Islet of Langerhans (tissue), 1 donor: ENCODE results near the gene KRTAP1-4.
"Not testable (repeated sequence)": the region's sequence is repeated elsewhere in the genome, so short reads cannot be mapped to it uniquely, and the experiment has no call there.

Source experiments
- FAIRE-seq: peaks from one replicate; lab custom pipeline; 2011; peaks lifted over from hg19 to GRCh38; lab: Jason Lieb, UNC

Gene KRTAP1-4

GRCh38 chr17:41029633-41030245 is at the start of gene KRTAP1-4:
Gene KRTAP1-4 (minus strand): TSS chr17:41030195. CDS start chr17:41030078, 117 bp downstream.
- no peak for FAIRE-seq

DNA sequence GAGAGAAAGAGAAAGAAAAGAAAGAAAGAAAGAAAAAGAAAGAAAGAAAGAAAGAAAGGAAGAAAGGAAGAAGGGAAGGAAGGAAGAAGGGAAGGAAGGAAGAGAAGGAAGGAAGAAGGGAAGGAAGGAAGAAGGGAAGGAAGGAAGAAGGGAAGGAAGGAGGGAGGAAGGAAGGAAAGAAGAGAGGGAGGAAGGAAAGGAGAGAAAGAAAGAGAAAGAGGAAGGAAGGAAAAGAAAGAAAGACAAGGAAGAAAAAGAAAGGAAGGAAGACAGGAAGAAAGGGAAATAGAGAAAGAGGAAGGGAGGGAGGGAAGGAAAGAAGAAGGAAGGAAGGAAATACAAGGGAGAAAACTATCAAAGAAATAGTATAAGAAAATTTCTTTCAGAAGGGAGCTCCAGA is 46.8 kb upstream of the KRTAP1-4 start:
- FAIRE-seq = no peak

GRCh38 chr17:41073676-41074075 is 43.7 kb upstream of the KRTAP1-4 start:
- FAIRE-seq = no peak

DNA sequence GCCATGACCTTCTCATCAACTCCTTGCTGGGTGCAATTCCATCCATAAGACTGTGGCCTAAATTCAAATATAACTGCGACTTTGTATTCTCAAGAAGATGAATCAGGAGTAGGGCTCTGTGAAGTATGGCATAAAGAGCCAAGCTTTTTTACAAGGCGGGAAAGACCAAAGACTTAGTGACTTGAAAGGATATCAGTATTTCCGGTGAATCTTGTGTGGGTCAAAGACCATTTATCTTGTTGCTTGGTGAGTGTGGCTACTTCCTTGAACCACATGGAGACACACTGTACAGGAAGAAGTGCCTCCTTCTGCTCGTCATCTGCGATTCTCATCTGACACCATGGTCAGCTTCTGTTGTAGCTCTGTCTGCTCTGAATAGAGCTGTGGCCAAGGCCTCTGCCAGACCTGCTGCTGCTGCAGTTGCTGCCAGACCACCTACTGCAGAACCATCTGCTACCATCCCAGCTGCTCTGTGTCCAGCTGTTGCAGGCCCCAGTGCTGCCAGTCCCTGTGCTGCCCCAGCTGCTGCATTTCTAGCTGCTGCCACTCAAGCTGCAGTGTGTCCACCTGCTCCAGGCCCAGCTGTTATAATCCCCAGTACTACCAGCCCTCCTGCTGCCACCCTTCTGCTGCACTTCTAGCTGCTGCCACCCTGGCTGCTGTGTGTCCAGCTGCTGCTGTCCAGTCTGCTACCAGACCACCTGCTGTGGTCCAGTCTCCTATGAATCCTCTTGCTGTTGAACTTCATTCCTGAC is 41.8 kb upstream of the KRTAP1-4 start:
- FAIRE-seq = no peak

GRCh38 chr17:41069031-41069430 is 39.0 kb upstream of the KRTAP1-4 start:
- FAIRE-seq = no peak

GRCh38 chr17:41067281-41067680 is 37.3 kb upstream of the KRTAP1-4 start:
- FAIRE-seq = no peak

DNA sequence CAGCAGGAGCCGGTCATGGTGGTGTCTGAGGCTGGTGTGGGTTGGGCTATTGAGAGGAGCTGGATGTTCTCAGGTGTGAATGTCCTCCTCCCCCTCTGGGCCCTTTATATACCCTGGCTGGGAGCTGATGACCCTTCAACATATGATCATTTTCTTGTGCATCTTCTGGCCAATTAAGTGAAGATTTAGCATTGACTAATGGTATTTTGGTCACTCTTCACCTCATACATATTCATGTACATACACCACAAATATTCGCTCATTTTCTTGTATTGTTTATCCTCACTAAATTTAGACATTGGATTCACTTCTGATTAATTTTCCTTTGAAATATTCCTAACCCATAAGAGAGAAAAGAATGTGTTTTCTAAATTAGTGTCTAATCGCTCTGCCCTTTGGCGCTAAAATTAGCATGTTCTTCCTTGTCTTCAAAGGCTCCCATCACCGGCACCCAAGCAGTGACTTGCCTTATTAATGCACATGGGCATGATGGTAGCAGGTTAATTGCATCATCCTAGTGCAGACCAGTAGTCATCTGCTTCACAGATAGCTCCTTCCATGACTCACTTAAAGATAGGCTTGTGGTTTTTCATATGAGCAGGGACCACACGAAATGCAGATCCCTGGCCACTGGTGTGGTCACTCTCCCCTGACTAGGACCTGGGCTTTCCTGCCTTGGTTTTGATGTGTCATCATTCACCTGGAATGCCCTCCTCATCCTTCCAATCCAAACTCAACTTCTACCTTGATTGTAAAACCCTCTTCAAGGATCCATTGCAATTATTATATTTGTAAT is 36.0 kb upstream of the KRTAP1-4 start, which contains the start of gene KRTAP2-4:
TSS of gene KRTAP2-4 (minus strand) at position 51 of the 796 bp plus-strand sequence. CDS start at position 17, 34 bp downstream.
- FAIRE-seq = no peak

DNA sequence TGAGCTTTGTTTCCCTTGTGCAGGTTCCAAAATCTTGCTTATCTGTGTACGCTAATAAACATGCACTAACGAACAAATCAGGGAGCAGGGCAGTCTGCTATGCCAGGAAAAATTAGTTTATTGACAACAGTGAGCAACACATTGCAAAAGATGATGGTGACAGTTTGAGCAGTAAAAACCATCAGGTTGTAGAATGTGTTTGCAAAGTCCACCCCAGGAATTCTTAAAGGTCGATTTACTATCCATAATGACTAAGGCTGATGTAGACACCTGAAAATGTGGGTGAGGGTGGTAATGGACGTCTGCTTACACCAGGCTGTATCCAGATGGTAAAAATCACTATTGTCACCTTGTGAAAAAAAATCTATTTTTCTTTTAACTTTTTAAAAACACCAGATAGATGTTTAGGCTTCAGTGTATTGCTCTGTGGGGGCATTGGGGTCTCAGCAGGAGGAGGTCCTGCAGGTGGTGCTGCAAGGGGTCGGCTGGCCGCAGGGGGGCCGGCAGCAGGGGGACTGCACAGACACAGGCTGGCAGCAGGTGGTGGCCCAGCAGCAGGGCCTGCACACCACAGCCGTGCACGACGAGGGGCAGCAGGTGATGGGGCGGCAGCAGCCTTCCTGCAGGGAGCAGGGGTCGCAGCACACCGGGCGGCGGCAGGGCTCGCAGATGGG is 35.2 kb upstream of the KRTAP1-4 start:
- FAIRE-seq = not testable (repeated sequence)

DNA sequence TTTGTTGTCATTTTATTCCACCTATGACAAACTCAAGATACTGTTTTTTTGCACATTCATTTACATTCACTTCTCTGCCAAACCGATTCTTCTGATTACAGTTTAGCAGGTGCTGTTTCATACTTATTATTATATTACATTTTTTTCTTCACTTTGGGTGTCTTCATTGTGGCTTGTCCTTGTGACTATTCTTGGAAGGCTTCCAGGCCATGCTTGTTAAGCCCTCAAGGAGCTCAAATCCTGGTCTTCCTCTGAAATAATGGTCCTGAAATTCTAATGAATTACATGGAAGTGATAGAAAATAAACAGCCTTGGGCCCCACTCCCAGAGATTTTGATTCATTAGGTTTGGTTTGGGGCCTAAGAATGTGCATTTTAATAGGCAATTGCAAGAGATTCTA is 34.3 kb upstream of the KRTAP1-4 start:
- FAIRE-seq = no peak

- no peak for FAIRE-seq
Measured at GRCh38 chr17:41063449-41063848, 33.5 kb upstream of the KRTAP1-4 start.

DNA sequence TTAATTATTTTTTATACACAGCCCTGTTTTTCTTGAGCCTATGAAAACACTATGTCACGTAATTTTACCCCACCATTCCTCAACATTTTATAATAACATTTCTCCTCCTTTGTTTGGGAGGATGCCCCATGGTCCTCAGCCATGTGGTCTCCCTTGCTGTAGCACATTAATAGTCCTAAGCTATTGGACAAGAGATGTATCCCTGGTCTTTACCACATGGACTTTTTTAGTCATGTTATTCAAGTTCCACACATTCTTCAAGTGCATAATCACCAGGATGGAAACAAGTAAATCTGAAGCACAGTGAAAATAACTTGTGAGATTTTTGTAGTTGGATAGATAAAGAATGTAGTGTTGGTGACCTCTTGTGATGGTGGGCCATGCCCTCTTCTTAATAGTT is 32.0 kb upstream of the KRTAP1-4 start:
- no peak for FAIRE-seq

- FAIRE-seq = no peak
Measured at GRCh38 chr17:41060052-41060604, 30.1 kb upstream of the KRTAP1-4 start, which contains the start of gene KRTAP2-3. Gene KRTAP2-3 (minus strand): TSS chr17:41060114. CDS start chr17:41060050, 64 bp downstream.

- FAIRE-seq = not testable (repeated sequence)
Measured at GRCh38 chr17:41059276-41060051, 29.5 kb upstream of the KRTAP1-4 start.

DNA sequence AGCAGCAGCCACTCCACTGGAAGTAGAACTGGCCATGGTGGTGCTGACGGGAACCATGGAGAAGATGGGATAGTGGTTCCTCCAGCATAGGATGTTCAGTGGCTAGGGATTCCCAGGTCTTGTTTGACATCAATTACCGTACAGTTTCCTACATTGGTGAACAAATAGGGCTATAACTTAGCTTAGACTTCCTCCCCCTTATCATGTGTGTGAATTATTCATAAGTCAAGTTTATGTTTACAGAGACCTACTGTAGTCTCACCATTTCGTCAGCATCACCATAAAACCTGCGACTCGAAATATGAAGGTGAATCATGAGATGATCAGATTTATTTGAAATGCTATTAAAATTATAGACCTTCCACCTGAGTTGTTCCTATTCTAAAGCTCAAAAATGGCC is 28.7 kb upstream of the KRTAP1-4 start:
- FAIRE-seq = no peak

DNA sequence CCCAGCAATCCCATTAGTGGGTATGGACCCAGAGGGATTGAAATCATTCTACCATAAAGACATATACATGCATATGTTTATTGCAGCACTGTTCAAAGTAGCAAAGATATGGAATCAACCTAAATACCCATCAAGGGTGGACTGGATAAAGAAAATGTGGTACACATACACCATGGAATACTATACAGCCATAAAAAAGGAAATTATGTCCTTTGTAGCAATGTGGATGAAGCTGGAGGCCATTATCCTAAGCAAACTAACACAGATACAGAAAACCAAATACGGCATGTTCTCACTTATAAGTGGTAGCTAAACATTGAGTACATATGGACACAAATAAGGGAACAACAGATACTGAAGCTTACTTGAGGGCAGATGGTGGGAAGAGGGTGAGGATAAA is 27.6 kb upstream of the KRTAP1-4 start:
- no peak for FAIRE-seq

- not testable (repeated sequence) for FAIRE-seq
Measured at GRCh38 chr17:41055130-41055529, 25.1 kb upstream of the KRTAP1-4 start, which contains the start of gene KRTAP2-2. Gene KRTAP2-2 (minus strand): TSS chr17:41055230. CDS start chr17:41055211, 19 bp downstream.

DNA sequence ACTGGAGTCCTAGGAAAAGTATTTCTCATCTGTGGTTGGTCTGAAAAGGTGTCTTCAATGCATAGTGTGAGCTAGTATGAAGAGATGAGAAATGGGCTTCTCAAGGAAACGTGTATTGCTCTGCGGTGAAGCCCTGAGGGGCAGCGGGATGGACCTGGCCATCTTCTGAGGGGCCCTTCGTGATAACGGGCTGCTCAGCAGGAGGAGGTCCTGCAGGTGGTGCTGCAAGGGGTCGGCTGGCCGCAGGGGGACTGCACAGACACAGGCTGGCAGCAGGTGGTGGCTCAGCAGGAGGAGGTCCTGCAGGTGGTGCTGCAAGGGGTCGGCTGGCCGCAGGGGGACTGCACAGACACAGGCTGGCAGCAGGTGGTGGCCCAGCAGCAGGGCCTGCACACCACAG is 24.6 kb upstream of the KRTAP1-4 start:
- FAIRE-seq = not testable (repeated sequence)

DNA sequence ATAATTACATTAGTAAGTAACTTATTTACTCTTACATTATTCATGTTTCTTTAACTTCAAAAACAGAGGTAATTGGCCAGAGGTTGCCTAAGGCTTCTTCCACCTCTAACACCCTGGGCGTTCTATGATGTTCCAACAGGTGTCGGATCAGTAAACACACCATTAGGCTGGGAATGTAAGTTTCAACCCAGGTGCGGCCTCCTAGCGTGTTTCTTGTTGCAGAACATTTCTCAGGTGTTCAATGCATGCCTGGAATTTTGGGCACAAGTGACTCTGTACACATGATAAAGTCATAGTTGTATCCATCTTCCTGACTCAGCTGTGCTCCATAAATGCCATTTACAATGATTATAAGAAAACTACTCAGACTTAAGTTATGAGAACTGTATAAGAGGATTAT is 24.0 kb upstream of the KRTAP1-4 start:
- no peak for FAIRE-seq

GRCh38 chr17:41052566-41052965 is 22.6 kb upstream of the KRTAP1-4 start:
- FAIRE-seq = no peak

- FAIRE-seq = no peak
Measured at GRCh38 chr17:41049110-41049509, 19.1 kb upstream of the KRTAP1-4 start.

GRCh38 chr17:41048441-41048840 is 18.4 kb upstream of the KRTAP1-4 start:
- FAIRE-seq = no peak
